HepG2 (cell line): ENCODE results near the gene MEF2B. TPM values are rescaled to one million over a fixed set of nuclear protein-coding genes. Genes with fewer than 3 reads are reported as not detected.

ENCODE experiments used
- AGO1 ChIP-seq: fragments of 200-400 bp; formaldehyde crosslinking; IDR thresholded peaks from 2 replicates; pipeline ENCODE4 v1.6.1; 2017; ENCODE audit warnings: mild to moderate bottlenecking, low read depth, low read length, moderate library complexity; ENCODE audit not compliant: poor library complexity, severe bottlenecking
- ARHGAP35 ChIP-seq: sonication (generic); formaldehyde crosslinking; IDR thresholded peaks from 2 replicates; pipeline ENCODE4 v1.9.0; 2022; ENCODE audit warnings: mild to moderate bottlenecking, inconsistent platforms, moderate library complexity, missing genetic modification reagents, borderline replicate concordance
- DPF2 ChIP-seq: sonication (generic); formaldehyde crosslinking; IDR thresholded peaks from 2 replicates; pipeline ENCODE4 v1.4.0; 2020; ENCODE audit warnings: mild to moderate bottlenecking, low read depth, missing genetic modification reagents, borderline replicate concordance
- GTF2F1 ChIP-seq: fragments of 150-350 bp; IDR thresholded peaks from 2 replicates; pipeline ENCODE4 v1.6.1; 2014; ENCODE audit warnings: low read length
- MYC ChIP-seq: sonication (generic); formaldehyde crosslinking; IDR thresholded peaks from 2 replicates; pipeline ENCODE4 v1.9.0; 2021; ENCODE audit warnings: missing genetic modification reagents, borderline replicate concordance
- NCOA1 ChIP-seq: sonication (generic); formaldehyde crosslinking; IDR thresholded peaks from 2 replicates; pipeline ENCODE4 v1.9.0; 2021; ENCODE audit warnings: missing genetic modification reagents
- NKX3-1 ChIP-seq: sonication (generic); formaldehyde crosslinking; IDR thresholded peaks from 2 replicates; pipeline ENCODE4 v1.5.0; 2020; ENCODE audit warnings: missing genetic modification reagents
- RFX1 ChIP-seq: fragments of 450-650 bp; IDR thresholded peaks from 2 replicates; pipeline ENCODE4 v1.6.1; 2017
- ZMAT3 ChIP-seq: sonication (generic); formaldehyde crosslinking; conservative IDR thresholded peaks from 2 replicates; pipeline ENCODE4 v1.7.0; 2021; ENCODE audit warnings: missing genetic modification reagents
- ZNF124 ChIP-seq: sonication (generic); formaldehyde crosslinking; IDR thresholded peaks from 2 replicates; pipeline ENCODE4 v1.4.0; 2020; ENCODE audit warnings: missing genetic modification reagents
- ZNF251 ChIP-seq: sonication (generic); formaldehyde crosslinking; IDR thresholded peaks from 2 replicates; pipeline ENCODE4 v1.9.0; 2021; ENCODE audit warnings: mild to moderate bottlenecking, missing genetic modification reagents
- ZNF30 ChIP-seq: sonication (generic); formaldehyde crosslinking; IDR thresholded peaks from 2 replicates; pipeline ENCODE4 v1.5.0; 2020; ENCODE audit warnings: mild to moderate bottlenecking, missing genetic modification reagents
- ZNF335 ChIP-seq: sonication (generic); formaldehyde crosslinking; IDR thresholded peaks from 2 replicates; pipeline ENCODE4 v1.4.0; 2020; ENCODE audit warnings: missing genetic modification reagents
- ZNF546 ChIP-seq: sonication (generic); formaldehyde crosslinking; conservative IDR thresholded peaks from 2 replicates; pipeline ENCODE4 v1.8.1; 2023; ENCODE audit warnings: mild to moderate bottlenecking, missing genetic modification reagents
- ZNF674 ChIP-seq: sonication (generic); formaldehyde crosslinking; IDR thresholded peaks from 2 replicates; pipeline ENCODE4 v1.5.0; 2020; ENCODE audit warnings: low read depth, mild to moderate bottlenecking, missing genetic modification reagents
- ZNF790 ChIP-seq: sonication (generic); formaldehyde crosslinking; IDR thresholded peaks from 2 replicates; pipeline ENCODE4 v1.8.0; 2022; ENCODE audit warnings: missing genetic modification reagents, mild to moderate bottlenecking, borderline replicate concordance
- polyA plus RNA-seq, 8 experiments: library from polyadenylated mRNA; depleted of rRNA in 3 of 8; stranded (reverse) in 7 of 8; unstranded in 1 of 8; fragments of >200 nt; fragmentation: Illumina TruSeq in 4 of 8; extraction: Trizol in 4 of 8; gene quantifications; 2 replicates each; pipeline versions ENCODE4 v1.2.1 to v1.2.3, GENCODE V29; 2011 to 2016; ENCODE audit warnings: low read depth in 4 of 8, missing spikeins in 1 of 8, mixed read lengths in 1 of 8; ENCODE audit not compliant: insufficient read depth in 1 of 8
- total RNA-seq, 5 experiments: library from RNA; depleted of rRNA; stranded (reverse); fragments of >200 nt; fragmentation: Illumina TruSeq; extraction: Trizol; gene quantifications; 2 replicates each; pipeline ENCODE4 v1.2.3, GENCODE V29; 2016; ENCODE audit warnings: low read depth in 1 of 5
- TF ChIP-seq, protein P1 (sequence below): IDR thresholded peaks from 2 replicates; pipeline ENCODE4 v1.6.1; 2016; ENCODE audit warnings: low read depth, control low read depth
- TF ChIP-seq, protein P2 (sequence below): sonication (generic); formaldehyde crosslinking; IDR thresholded peaks from 2 replicates; pipeline ENCODE4 v1.4.0; 2020; ENCODE audit warnings: missing genetic modification reagents, mild to moderate bottlenecking, borderline replicate concordance
- TF ChIP-seq, protein P3 (sequence below): IDR thresholded peaks from 2 replicates; pipeline ENCODE4 v1.6.1; 2016
- TF ChIP-seq, protein P4 (sequence below): sonication (generic); formaldehyde crosslinking; IDR thresholded peaks from 2 replicates; pipeline ENCODE4 v1.8.1; 2022; ENCODE audit warnings: low read depth, mild to moderate bottlenecking, missing genetic modification reagents

MEF2B gene
- total and polyA plus RNA-seq, 2 of the 13 experiments (the other 11 are each of a cell fraction or from before 2014, with no cell fraction given), result 1.2 to 1.7 TPM

DNA sequence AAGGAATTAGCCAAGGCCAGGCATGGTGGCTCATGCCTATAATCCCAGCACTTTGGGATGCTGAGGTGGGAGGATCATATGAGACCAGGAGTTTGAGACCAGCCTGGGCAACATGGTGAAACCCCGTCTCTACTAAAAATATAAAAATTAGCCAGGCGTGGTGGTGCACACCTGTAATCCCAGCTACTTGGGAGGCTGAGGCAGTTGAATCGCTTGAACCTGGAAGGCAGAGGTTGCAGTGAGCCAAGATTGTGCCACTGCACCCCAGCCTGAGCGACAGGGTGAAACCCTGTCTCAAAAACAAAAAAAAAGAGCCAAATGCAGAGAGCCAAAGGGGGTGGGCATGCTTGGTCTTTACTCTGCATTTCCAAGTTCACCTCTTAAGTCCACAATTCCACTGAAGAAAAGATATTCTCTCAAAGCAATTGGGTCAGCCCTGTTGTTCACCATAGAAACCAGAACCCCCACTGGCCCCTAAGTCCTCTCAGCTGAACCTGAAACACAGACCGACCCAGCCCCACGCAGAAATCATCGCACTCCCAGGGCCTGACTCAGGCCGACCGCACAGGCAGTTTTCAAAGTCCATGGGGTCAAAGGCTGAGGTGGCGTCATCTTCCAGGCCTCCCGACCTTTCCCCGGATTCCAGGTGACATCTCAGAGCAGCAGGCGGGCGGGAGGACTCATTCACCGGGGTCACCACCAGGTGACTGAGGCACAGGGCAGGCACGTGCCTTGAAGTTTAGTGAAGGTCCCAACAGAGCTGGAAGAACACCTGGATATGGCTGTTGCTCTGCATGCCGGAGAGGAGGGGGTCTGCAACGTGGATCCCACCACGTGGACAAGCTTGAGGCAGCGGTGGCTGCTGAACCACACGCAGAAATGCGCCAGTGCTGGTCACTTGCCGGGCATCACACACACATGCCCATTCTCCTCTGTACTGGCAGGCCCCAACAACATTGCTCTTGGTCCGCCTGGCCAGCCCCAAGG, 73.1 kb downstream of the MEF2B start (continued):
- TF ChIP-seq ARHGAP35 (CRISPR knock-in tag) (no peak), MYC (CRISPR knock-in tag) (peak; percentile 92), NKX3-1 (peak; percentile 87), ZNF335 (peak; percentile 55), ZNF124 (CRISPR knock-in tag) (peak; percentile 80; the same call in 1 of the 2 replicates), ZNF251 (CRISPR knock-in tag) (no peak), RFX1 (no peak; the same call in 1 of the 2 replicates), ZMAT3 (peak; percentile 78; the same call in 1 of the 2 replicates), AGO1 (no peak), GTF2F1 (no peak), ZNF546 (CRISPR knock-in tag) (no peak), ZNF674 (CRISPR knock-in tag) (no peak), NCOA1 (CRISPR knock-in tag) (peak; percentile 91; the same call in 1 of the 2 replicates), ZNF30 (CRISPR knock-in tag) (no peak), ZNF790 (CRISPR knock-in tag) (no peak), DPF2 (CRISPR knock-in tag) (peak; percentile 82)
- TF ChIP-seq, protein P1, sequence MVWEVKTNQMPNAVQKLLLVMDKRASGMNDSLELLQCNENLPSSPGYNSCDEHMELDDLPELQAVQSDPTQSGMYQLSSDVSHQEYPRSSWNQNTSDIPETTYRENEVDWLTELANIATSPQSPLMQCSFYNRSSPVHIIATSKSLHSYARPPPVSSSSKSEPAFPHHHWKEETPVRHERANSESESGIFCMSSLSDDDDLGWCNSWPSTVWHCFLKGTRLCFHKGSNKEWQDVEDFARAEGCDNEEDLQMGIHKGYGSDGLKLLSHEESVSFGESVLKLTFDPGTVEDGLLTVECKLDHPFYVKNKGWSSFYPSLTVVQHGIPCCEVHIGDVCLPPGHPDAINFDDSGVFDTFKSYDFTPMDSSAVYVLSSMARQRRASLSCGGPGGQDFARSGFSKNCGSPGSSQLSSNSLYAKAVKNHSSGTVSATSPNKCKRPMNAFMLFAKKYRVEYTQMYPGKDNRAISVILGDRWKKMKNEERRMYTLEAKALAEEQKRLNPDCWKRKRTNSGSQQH (CRISPR knock-in tag), result no peak
- TF ChIP-seq, protein P2, sequence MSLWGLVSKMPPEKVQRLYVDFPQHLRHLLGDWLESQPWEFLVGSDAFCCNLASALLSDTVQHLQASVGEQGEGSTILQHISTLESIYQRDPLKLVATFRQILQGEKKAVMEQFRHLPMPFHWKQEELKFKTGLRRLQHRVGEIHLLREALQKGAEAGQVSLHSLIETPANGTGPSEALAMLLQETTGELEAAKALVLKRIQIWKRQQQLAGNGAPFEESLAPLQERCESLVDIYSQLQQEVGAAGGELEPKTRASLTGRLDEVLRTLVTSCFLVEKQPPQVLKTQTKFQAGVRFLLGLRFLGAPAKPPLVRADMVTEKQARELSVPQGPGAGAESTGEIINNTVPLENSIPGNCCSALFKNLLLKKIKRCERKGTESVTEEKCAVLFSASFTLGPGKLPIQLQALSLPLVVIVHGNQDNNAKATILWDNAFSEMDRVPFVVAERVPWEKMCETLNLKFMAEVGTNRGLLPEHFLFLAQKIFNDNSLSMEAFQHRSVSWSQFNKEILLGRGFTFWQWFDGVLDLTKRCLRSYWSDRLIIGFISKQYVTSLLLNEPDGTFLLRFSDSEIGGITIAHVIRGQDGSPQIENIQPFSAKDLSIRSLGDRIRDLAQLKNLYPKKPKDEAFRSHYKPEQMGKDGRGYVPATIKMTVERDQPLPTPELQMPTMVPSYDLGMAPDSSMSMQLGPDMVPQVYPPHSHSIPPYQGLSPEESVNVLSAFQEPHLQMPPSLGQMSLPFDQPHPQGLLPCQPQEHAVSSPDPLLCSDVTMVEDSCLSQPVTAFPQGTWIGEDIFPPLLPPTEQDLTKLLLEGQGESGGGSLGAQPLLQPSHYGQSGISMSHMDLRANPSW (CRISPR knock-in tag), result no peak
- TF ChIP-seq, protein P3, sequence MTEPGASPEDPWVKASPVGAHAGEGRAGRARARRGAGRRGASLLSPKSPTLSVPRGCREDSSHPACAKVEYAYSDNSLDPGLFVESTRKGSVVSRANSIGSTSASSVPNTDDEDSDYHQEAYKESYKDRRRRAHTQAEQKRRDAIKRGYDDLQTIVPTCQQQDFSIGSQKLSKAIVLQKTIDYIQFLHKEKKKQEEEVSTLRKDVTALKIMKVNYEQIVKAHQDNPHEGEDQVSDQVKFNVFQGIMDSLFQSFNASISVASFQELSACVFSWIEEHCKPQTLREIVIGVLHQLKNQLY (CRISPR knock-in tag), result peak; percentile 98
- TF ChIP-seq, protein P4, sequence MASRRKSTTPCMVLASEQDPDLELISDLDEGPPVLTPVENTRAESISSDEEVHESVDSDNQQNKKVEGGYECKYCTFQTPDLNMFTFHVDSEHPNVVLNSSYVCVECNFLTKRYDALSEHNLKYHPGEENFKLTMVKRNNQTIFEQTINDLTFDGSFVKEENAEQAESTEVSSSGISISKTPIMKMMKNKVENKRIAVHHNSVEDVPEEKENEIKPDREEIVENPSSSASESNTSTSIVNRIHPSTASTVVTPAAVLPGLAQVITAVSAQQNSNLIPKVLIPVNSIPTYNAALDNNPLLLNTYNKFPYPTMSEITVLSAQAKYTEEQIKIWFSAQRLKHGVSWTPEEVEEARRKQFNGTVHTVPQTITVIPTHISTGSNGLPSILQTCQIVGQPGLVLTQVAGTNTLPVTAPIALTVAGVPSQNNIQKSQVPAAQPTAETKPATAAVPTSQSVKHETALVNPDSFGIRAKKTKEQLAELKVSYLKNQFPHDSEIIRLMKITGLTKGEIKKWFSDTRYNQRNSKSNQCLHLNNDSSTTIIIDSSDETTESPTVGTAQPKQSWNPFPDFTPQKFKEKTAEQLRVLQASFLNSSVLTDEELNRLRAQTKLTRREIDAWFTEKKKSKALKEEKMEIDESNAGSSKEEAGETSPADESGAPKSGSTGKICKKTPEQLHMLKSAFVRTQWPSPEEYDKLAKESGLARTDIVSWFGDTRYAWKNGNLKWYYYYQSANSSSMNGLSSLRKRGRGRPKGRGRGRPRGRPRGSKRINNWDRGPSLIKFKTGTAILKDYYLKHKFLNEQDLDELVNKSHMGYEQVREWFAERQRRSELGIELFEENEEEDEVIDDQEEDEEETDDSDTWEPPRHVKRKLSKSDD (CRISPR knock-in tag), result peak; percentile 80
